ACC112 (cell line): ENCODE data around the gene COL8A2.

Source experiments
- H2AFZ ChIP-seq: fragments of 200-600 bp; sonication (generic); one replicate; pipeline ENCODE4 v1.6.0; 2017; ENCODE audit warnings: antibody characterized with exemption, low read length; ENCODE audit not compliant: unreplicated experiment
- H3K27ac ChIP-seq: fragments of 200-600 bp; sonication (generic); 2 replicates; pipeline ENCODE4 v1.5.1; 2014; ENCODE audit warnings: low read depth, mild to moderate bottlenecking, antibody characterized with exemption, low read length, moderate library complexity
- H3K27me3 ChIP-seq: fragments of 200-600 bp; sonication (generic); 2 replicates; pipeline ENCODE4 v1.6.1; 2014; ENCODE audit warnings: mild to moderate bottlenecking, antibody characterized with exemption, low read length, moderate library complexity, mixed read lengths; ENCODE audit not compliant: insufficient read depth
- H3K36me3 ChIP-seq: fragments of 200-600 bp; sonication (generic); 2 replicates; pipeline ENCODE4 v1.6.1; 2016; ENCODE audit warnings: mild to moderate bottlenecking, antibody characterized with exemption, low read length, moderate library complexity, mixed read lengths; ENCODE audit not compliant: insufficient read depth
- H3K4me1 ChIP-seq: fragments of 200-600 bp; sonication (generic); one replicate; pipeline ENCODE4 v1.6.1; 2016; ENCODE audit warnings: low read length, mixed read lengths; ENCODE audit not compliant: insufficient read depth, unreplicated experiment, control insufficient read depth
- H3K4me3 ChIP-seq: fragments of 200-600 bp; sonication (generic); 2 replicates; pipeline ENCODE4 v1.5.1; 2014; ENCODE audit warnings: mild to moderate bottlenecking, low read depth, low read length
- H3K79me2 ChIP-seq: fragments of 200-600 bp; sonication (generic); one replicate; pipeline ENCODE4 v1.6.0; 2016; ENCODE audit warnings: low read length; ENCODE audit not compliant: control insufficient read depth, unreplicated experiment, insufficient read depth

Gene COL8A2

GRCh38 chr1:36149973-36150295 lies 24.9 kb upstream of the COL8A2 start:
- Histone ChIP-seq H3K4me3 (peak overlapping the region; percentile 23; the same call in 1 of the 2 replicates), H2AFZ (no peak overlapping the region), H3K79me2 (peaks cover 34% of the 10 kb centered on the region), H3K27me3 (no peaks in the 10 kb centered on the region), H3K4me1 (peaks cover 35% of the 10 kb centered on the region), H3K27ac (peak overlapping the region; percentile 97), H3K36me3 (no peaks in the 10 kb centered on the region)

- Histone ChIP-seq H3K4me3 (peak within 1 kb of the TSS; percentile 81), H3K4me1 (peaks cover 30% of the 10 kb centered on the region), H3K79me2 (peaks cover 37% of the 10 kb centered on the region), H2AFZ (no peak within 1 kb of the TSS), H3K36me3 (no peaks in the 10 kb centered on the region), H3K27me3 (no peaks in the 10 kb centered on the region), H3K27ac (peak within 1 kb of the TSS; percentile 97)
These were observed 24.4 kb upstream of the COL8A2 start, which contains the start of gene TRAPPC3 for GRCh38 chr1:36149237-36149972. Gene TRAPPC3 (minus strand): TSS chr1:36149486. CDS start chr1:36149378, 108 bp downstream.

GRCh38 chr1:36148821-36149236 lies 23.8 kb upstream of the COL8A2 start:
- peaks cover 41% of the 10 kb centered on the region for H3K79me2 ChIP-seq
- H3K4me3 ChIP-seq: peak overlapping the region; percentile 81
- H3K27ac ChIP-seq: peak overlapping the region; percentile 97; the same call in 1 of the 2 replicates
- H2AFZ ChIP-seq: no peak overlapping the region
- peaks cover 29% of the 10 kb centered on the region for H3K4me1 ChIP-seq
- H3K27me3 ChIP-seq: no peaks in the 10 kb centered on the region
- no peaks in the 10 kb centered on the region for H3K36me3 ChIP-seq

GRCh38 chr1:36144413-36144812 lies 19.4 kb upstream of the COL8A2 start:
- peaks cover 79% of the 10 kb centered on the region for H3K79me2 ChIP-seq
- H3K27me3 ChIP-seq: no peaks in the 10 kb centered on the region
- H3K4me3 ChIP-seq: no peak overlapping the region
- no peak overlapping the region for H3K27ac ChIP-seq
- peaks cover 16% of the 10 kb centered on the region for H3K4me1 ChIP-seq
- H3K36me3 ChIP-seq: no peaks in the 10 kb centered on the region
- no peak overlapping the region for H2AFZ ChIP-seq

- Histone ChIP-seq H3K4me1 (peaks cover 16% of the 10 kb centered on the region), H2AFZ (no peak overlapping the region), H3K27me3 (no peaks in the 10 kb centered on the region), H3K79me2 (peaks cover 75% of the 10 kb centered on the region), H3K36me3 (0 out of 2 replicates have a peak, but pooled peaks cover under 1% of the 10 kb centered on the region), H3K27ac (no peak overlapping the region), H3K4me3 (no peak overlapping the region)
These were observed 18.4 kb upstream of the COL8A2 start for GRCh38 chr1:36143424-36143823.

- H3K36me3 ChIP-seq: peaks cover 6% of the 10 kb centered on the region; the same call in 1 of the 2 replicates
These were observed 17.1 kb upstream of the COL8A2 start for GRCh38 chr1:36142121-36142520.

GRCh38 chr1:36139521-36139920 lies 14.5 kb upstream of the COL8A2 start:
- Histone ChIP-seq H3K27ac (no peak overlapping the region), H3K4me3 (no peak overlapping the region), H3K4me1 (peaks cover 42% of the 10 kb centered on the region), H2AFZ (no peak overlapping the region), H3K27me3 (no peaks in the 10 kb centered on the region), H3K36me3 (peaks cover 6% of the 10 kb centered on the region; the same call in 1 of the 2 replicates), H3K79me2 (peaks cover 46% of the 10 kb centered on the region)

More at GRCh38 chr1:36142121-36142520, 17.1 kb upstream of the COL8A2 start:
- Histone ChIP-seq H3K4me3 (no peak overlapping the region), H3K27ac (no peak overlapping the region), H2AFZ (no peak overlapping the region), H3K79me2 (peaks cover 62% of the 10 kb centered on the region), H3K27me3 (no peaks in the 10 kb centered on the region), H3K4me1 (peaks cover 16% of the 10 kb centered on the region)

GRCh38 chr1:36137776-36138175 lies 12.8 kb upstream of the COL8A2 start:
- H3K79me2 ChIP-seq: peaks cover 30% of the 10 kb centered on the region
- no peaks in the 10 kb centered on the region for H3K27me3 ChIP-seq
- H3K27ac ChIP-seq: peak overlapping the region; percentile 83
- no peak overlapping the region for H2AFZ ChIP-seq
- peaks cover 58% of the 10 kb centered on the region for H3K4me1 ChIP-seq
- no peak overlapping the region for H3K4me3 ChIP-seq
- peaks cover 6% of the 10 kb centered on the region; the same call in 1 of the 2 replicates for H3K36me3 ChIP-seq

- H3K4me3 ChIP-seq: no peak overlapping the region
- H3K27ac ChIP-seq: peak overlapping the region; percentile 83
- H2AFZ ChIP-seq: no peak overlapping the region
- H3K4me1 ChIP-seq: peaks cover 58% of the 10 kb centered on the region
- no peaks in the 10 kb centered on the region for H3K27me3 ChIP-seq
- H3K79me2 ChIP-seq: peaks cover 25% of the 10 kb centered on the region
- H3K36me3 ChIP-seq: peaks cover 6% of the 10 kb centered on the region; the same call in 1 of the 2 replicates
These were observed 12.2 kb upstream of the COL8A2 start for GRCh38 chr1:36137226-36137625.

GRCh38 chr1:36136535-36136934 lies 11.5 kb upstream of the COL8A2 start:
- Histone ChIP-seq H3K4me3 (no peak overlapping the region), H3K36me3 (peaks cover 6% of the 10 kb centered on the region; the same call in 1 of the 2 replicates), H3K4me1 (peaks cover 58% of the 10 kb centered on the region), H3K79me2 (peaks cover 21% of the 10 kb centered on the region), H3K27ac (peak overlapping the region; percentile 83), H2AFZ (no peak overlapping the region), H3K27me3 (no peaks in the 10 kb centered on the region)

- Histone ChIP-seq H3K4me1 (peaks cover 58% of the 10 kb centered on the region), H3K79me2 (peaks cover 15% of the 10 kb centered on the region), H3K27me3 (no peaks in the 10 kb centered on the region), H3K4me3 (no peak overlapping the region), H3K27ac (peak overlapping the region; percentile 83), H3K36me3 (peaks cover 6% of the 10 kb centered on the region; the same call in 1 of the 2 replicates), H2AFZ (no peak overlapping the region)
These were observed 10.8 kb upstream of the COL8A2 start for GRCh38 chr1:36135796-36136195.
